ENCODE data around the gene TBCB. TPM values are rescaled to one million over a fixed set of nuclear protein-coding genes. Genes with fewer than 3 reads are reported as not detected.
"Not testable (repeated sequence)": the region's sequence is repeated elsewhere in the genome, so short reads cannot be mapped to it uniquely, and the experiment has no call there.

The TBCB gene
- total RNA-seq, 1 experiment from 2014 or later = 158 TPM

- BruUV-seq (replicated peaks) = no TSS peak
Observed at GRCh38 chr19:36169084-36169760, 54.0 kb downstream of the TBCB start.

GRCh38 chr19:36172852-36173251, 57.6 kb downstream of the TBCB start:
- CTCF ChIA-PET = no interaction called here
- Histone ChIP-seq H3K9me3 (ENCODE audit: low read depth, low read length, poor library complexity, severe bottlenecking) (no peaks in the 10 kb centered on the region), H3K27ac (ENCODE audit: low read depth, low read length, poor library complexity, severe bottlenecking) (no peak overlapping the region), H3K27me3 (replicated peaks; ENCODE audit: insufficient read depth, low read depth, low read length, poor library complexity) (no peaks in the 10 kb centered on the region), H3K36me3 (ENCODE audit: insufficient read depth, low read length, poor library complexity, severe bottlenecking) (no peaks in the 10 kb centered on the region), H3K4me3 (ENCODE audit: low read depth, low read length, poor library complexity, severe bottlenecking) (no peak overlapping the region), H3K4me1 (ENCODE audit: insufficient read depth, low read length, poor library complexity, severe bottlenecking) (peaks cover 13% of the 10 kb centered on the region)
- TF ChIP-seq EZH2 (IDR thresholded peaks at IDR 0.05; ENCODE audit: borderline replicate concordance, low read depth, low read length, poor library complexity, severe bottlenecking) (no peak), CTCF (conservative IDR thresholded peaks at IDR 0.05; ENCODE audit: low read depth, low read length) (no peak)
- POLR2A ChIA-PET (ENCODE audit: low non-redundant PET) = no interaction called here
- BruUV-seq (replicated peaks) = no TSS peak
- intact Hi-C loops (cut with micrococcal nuclease; ENCODE audit: unreplicated experiment) = loop anchor here (10.0 kb wide), 1 partner anchor 108 kb away; no protein-coding TSS in a partner anchor
- DNase-seq (ENCODE audit: low spot score) = no peak

More at GRCh38 chr19:36169084-36169760, 54.0 kb downstream of the TBCB start:
- TF ChIP-seq CTCF (conservative IDR thresholded peaks at IDR 0.05; ENCODE audit: low read depth, low read length) (no peak), EZH2 (IDR thresholded peaks at IDR 0.05; ENCODE audit: borderline replicate concordance, low read depth, low read length, poor library complexity, severe bottlenecking) (no peak)
- Histone ChIP-seq H3K27ac (ENCODE audit: low read depth, low read length, poor library complexity, severe bottlenecking) (peak overlapping the region; percentile 68), H3K36me3 (ENCODE audit: insufficient read depth, low read length, poor library complexity, severe bottlenecking) (no peaks in the 10 kb centered on the region), H3K4me3 (ENCODE audit: low read depth, low read length, poor library complexity, severe bottlenecking) (no peak overlapping the region), H3K9me3 (ENCODE audit: low read depth, low read length, poor library complexity, severe bottlenecking) (no peaks in the 10 kb centered on the region), H3K4me1 (ENCODE audit: insufficient read depth, low read length, poor library complexity, severe bottlenecking) (peaks cover 13% of the 10 kb centered on the region), H3K27me3 (replicated peaks; ENCODE audit: insufficient read depth, low read depth, low read length, poor library complexity) (no peaks in the 10 kb centered on the region)
- peak; percentile 91 for DNase-seq (ENCODE audit: low spot score)
- CTCF ChIA-PET = interaction anchor here (0.5 to 1.4 kb wide), 4 partner anchors 41 to 287 kb away, joined by 3 to 21 read pairs (median 4); no protein-coding TSS in a partner anchor
- POLR2A ChIA-PET (ENCODE audit: low non-redundant PET) = no interaction called here
- intact Hi-C loops (cut with micrococcal nuclease; ENCODE audit: unreplicated experiment) = no loop called here

GRCh38 chr19:36173846-36174245, 58.6 kb downstream of the TBCB start:
- H3K4me1 ChIP-seq (ENCODE audit: insufficient read depth, low read length, poor library complexity, severe bottlenecking) = peaks cover 11% of the 10 kb centered on the region
- H3K4me3 ChIP-seq (ENCODE audit: low read depth, low read length, poor library complexity, severe bottlenecking); CTCF ChIA-PET; POLR2A ChIA-PET (ENCODE audit: low non-redundant PET); H3K9me3 ChIP-seq (ENCODE audit: low read depth, low read length, poor library complexity, severe bottlenecking); H3K27me3 ChIP-seq (replicated peaks; ENCODE audit: insufficient read depth, low read depth, low read length, poor library complexity); H3K36me3 ChIP-seq (ENCODE audit: insufficient read depth, low read length, poor library complexity, severe bottlenecking); H3K27ac ChIP-seq (ENCODE audit: low read depth, low read length, poor library complexity, severe bottlenecking); BruUV-seq (replicated peaks); DNase-seq (ENCODE audit: low spot score): not testable (repeated sequence)
- intact Hi-C loops (cut with micrococcal nuclease; ENCODE audit: unreplicated experiment) = loop anchor here (10.0 kb wide), 1 partner anchor 109 kb away; no protein-coding TSS in a partner anchor

Other genes starting within 250 kb of the TBCB start
- gene APLP1, start 246.9 kb upstream of the TBCB start, total RNA-seq (2021) = 13.9 and 14.9 TPM in 2 replicates
- 14.9 and 18.0 TPM in 2 replicates for gene NFKBID, start 214.9 kb upstream of the TBCB start, total RNA-seq (2021)
- 4.2 and 4.5 TPM in 2 replicates for gene HCST, start 212.9 kb upstream of the TBCB start, total RNA-seq (2021)
- gene TYROBP, start 207.2 kb upstream of the TBCB start, total RNA-seq (2021) = not detected in 2 replicates
- gene LRFN3, start 179.1 kb upstream of the TBCB start, total RNA-seq (2021) = 14.6 and 15.5 TPM in 2 replicates
- 8.9 and 11.0 TPM in 2 replicates for gene SDHAF1, start 120.3 kb upstream of the TBCB start, total RNA-seq (2021)
- 0.70 TPM in 1 of 2 replicates, not detected in the other for gene SYNE4, start 106.7 kb upstream of the TBCB start, total RNA-seq (2021)
- gene ALKBH6, start 101.3 kb upstream of the TBCB start, total RNA-seq (2021) = 20.1 and 27.7 TPM in 2 replicates
- gene CLIP3, start 82.6 kb upstream of the TBCB start, total RNA-seq (2021) = 9.2 and 15.8 TPM in 2 replicates
- 4.6 and 5.4 TPM in 2 replicates for gene THAP8, start 61.2 kb upstream of the TBCB start, total RNA-seq (2021)
- 39.8 and 40.4 TPM in 2 replicates for gene WDR62, start 60.6 kb upstream of the TBCB start, total RNA-seq (2021)
- gene OVOL3, start 4.3 kb upstream of the TBCB start, total RNA-seq (2021) = 0.47 and 0.63 TPM in 2 replicates
- gene POLR2I, start 593 bp upstream of the TBCB start, total RNA-seq (2021) = 133 and 142 TPM in 2 replicates
- gene CAPNS1, start 24.6 kb downstream of the TBCB start, total RNA-seq (2021) = 577 and 579 TPM in 2 replicates
- not detected in 2 replicates for gene COX7A1, start 37.0 kb downstream of the TBCB start, total RNA-seq (2021)
- gene ZNF565, start 99.2 kb downstream of the TBCB start, total RNA-seq (2021) = 7.2 and 7.5 TPM in 2 replicates
- gene ZNF146, start 99.6 kb downstream of the TBCB start, total RNA-seq (2021) = 124 and 130 TPM in 2 replicates